Measurements from ENCODE around the gene PAPOLA.

- TF ChIP-seq CTCF (conservative IDR thresholded peaks at IDR 0.05; ENCODE audit: low read length) (no peak), EZH2phosphoT487 (IDR thresholded peaks at IDR 0.05; ENCODE audit: borderline replicate concordance) (no peak)
Observed at GRCh38 chr14:96503306-96503679, 1.1 kb downstream of the PAPOLA start.
